Colonic mucosa (tissue), 4 donors: ENCODE measurements around the gene TMC3. TPM values are rescaled to one million over a fixed set of nuclear protein-coding genes. Genes with fewer than 3 reads are reported as not detected.

ENCODE experiments used
- DNase-seq: peaks from one replicate; pipeline ENCODE4 v3.0.0-alpha.2; 2020
- H3K27ac ChIP-seq: fragments of 200-600 bp; one replicate; pipeline ENCODE4 v1.8.0; 2021
- H3K27me3 ChIP-seq: fragments of 200-600 bp; one replicate; pipeline ENCODE4 v1.8.0; 2021
- H3K36me3 ChIP-seq: fragments of 200-600 bp; one replicate; pipeline ENCODE4 v1.8.0; 2021
- H3K4me1 ChIP-seq: fragments of 200-600 bp; one replicate; pipeline ENCODE4 v1.8.0; 2021; ENCODE audit warnings: mild to moderate bottlenecking
- H3K4me3 ChIP-seq: fragments of 200-600 bp; one replicate; pipeline ENCODE4 v1.8.0; 2021
- H3K9ac ChIP-seq, 2 donors: one replicate each; pipeline ENCODE4 v1.7.0; 2013; ENCODE audit warnings: control low read depth in 2 of 2, low read depth in 2 of 2, low read length in 2 of 2
- H3K9me3 ChIP-seq: fragments of 200-600 bp; one replicate; pipeline ENCODE4 v1.8.0; 2021
- intact Hi-C: fragments of 100-400 bp; cut with DNase I; formaldehyde crosslinking; loops from one replicate; pipeline ENCODE4 v1.14.1; 2022
- total RNA-seq, 2 donors: library from RNA; stranded (reverse); fragmentation: NEBNext Ultra II Directional in 1 of 2; extraction: Animal tissue kit (Norgen Biotek cat#: 25700) in 1 of 2; gene quantifications; one replicate each; pipeline ENCODE4 v1.2.1, GENCODE V29; 2021
- TF ChIP-seq, protein P1 (sequence below): fragments of 200-600 bp; IDR thresholded peaks from one replicate; pipeline ENCODE4 v1.8.0; 2022; ENCODE audit warnings: antibody characterized with exemption, mild to moderate bottlenecking
- donor health status: healthy.
- donor health status: DM: no; HTN: no; CAD: no.
- donor health status: DM: no; HTN: no; CAD: no.

TMC3 gene
- total RNA-seq, 2 donors from 2014 or later: 0.08 TPM; not detected in 1

DNA sequence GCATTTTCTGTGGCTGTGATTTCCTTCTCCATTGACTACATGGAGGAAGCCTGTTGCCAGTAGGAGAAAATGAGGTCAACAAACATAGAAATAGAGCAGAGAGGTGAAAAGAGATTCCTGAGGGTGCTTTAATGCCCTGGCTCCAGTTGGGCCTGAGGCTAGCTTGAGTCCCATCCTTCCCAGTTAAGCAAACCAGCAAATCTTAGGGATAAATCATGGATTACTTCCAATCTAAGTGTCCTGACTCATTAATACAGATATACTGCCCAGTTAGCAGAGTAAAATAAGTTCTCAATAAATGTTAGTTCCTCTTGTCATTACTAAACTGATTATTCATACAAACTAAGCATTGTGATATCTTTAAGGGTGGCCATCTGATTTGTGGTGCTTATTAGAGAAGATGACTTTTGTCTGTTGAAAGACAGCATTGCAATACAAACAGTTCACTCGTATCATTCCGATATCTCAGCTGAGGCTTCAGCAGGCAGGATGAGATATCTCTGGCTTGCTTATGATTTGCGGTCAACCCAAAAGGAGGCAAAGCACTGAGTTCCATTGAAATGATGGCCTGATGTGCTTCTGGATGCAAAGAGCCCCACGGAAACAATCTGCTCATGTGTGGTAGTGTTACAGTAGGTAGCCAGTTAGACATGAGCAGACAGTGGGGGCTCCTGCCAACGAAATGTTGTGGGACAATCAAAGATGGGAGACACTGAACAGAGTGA lies 43.5 kb downstream of the TMC3 start:
- no peak overlapping the region for H3K27ac ChIP-seq
- H3K4me3 ChIP-seq: no peak overlapping the region
- no peak overlapping the region for H3K9ac ChIP-seq
- no peaks in the 10 kb centered on the region for H3K4me1 ChIP-seq
- H3K36me3 ChIP-seq: no peaks in the 10 kb centered on the region
- no peaks in the 10 kb centered on the region for H3K9me3 ChIP-seq
- no peaks in the 10 kb centered on the region for H3K27me3 ChIP-seq
- TF ChIP-seq, protein P1, sequence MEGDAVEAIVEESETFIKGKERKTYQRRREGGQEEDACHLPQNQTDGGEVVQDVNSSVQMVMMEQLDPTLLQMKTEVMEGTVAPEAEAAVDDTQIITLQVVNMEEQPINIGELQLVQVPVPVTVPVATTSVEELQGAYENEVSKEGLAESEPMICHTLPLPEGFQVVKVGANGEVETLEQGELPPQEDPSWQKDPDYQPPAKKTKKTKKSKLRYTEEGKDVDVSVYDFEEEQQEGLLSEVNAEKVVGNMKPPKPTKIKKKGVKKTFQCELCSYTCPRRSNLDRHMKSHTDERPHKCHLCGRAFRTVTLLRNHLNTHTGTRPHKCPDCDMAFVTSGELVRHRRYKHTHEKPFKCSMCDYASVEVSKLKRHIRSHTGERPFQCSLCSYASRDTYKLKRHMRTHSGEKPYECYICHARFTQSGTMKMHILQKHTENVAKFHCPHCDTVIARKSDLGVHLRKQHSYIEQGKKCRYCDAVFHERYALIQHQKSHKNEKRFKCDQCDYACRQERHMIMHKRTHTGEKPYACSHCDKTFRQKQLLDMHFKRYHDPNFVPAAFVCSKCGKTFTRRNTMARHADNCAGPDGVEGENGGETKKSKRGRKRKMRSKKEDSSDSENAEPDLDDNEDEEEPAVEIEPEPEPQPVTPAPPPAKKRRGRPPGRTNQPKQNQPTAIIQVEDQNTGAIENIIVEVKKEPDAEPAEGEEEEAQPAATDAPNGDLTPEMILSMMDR: no peak
- DNase-seq: no peak
- intact Hi-C loops: no loop called here

- no peaks in the 10 kb centered on the region for H3K27me3 ChIP-seq
- no peak overlapping the region for H3K27ac ChIP-seq
- no peaks in the 10 kb centered on the region for H3K9me3 ChIP-seq
- H3K4me1 ChIP-seq: peaks cover 5% of the 10 kb centered on the region
- no peak overlapping the region for H3K9ac ChIP-seq
- no peak overlapping the region for H3K4me3 ChIP-seq
- TF ChIP-seq, protein P1: no peak
- intact Hi-C loops: no loop called here
- no peak for DNase-seq
- H3K36me3 ChIP-seq: no peaks in the 10 kb centered on the region
Observed at GRCh38 chr15:81329446-81329845, 44.6 kb downstream of the TMC3 start.

DNA sequence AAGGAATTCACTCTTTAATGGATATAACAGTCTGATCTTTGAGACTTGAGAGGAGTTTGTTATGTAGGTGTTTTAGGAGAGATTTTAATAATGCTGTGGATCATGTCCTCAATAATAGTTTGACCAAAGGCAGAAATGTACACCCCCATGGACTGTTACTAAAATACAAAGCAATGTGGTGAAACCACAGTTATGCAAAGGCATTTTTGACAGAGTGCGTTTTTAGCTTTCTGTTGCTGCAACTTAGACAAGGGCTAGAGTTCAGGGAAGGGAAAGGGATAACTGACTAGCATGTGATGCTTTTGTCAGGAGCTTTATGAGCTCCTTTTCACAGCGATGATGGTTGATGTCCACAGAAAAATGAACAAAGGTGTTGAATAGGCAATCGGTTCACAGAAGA lies 46.5 kb downstream of the TMC3 start:
- H3K9ac ChIP-seq: no peak overlapping the region
- no peak for DNase-seq
- H3K27ac ChIP-seq: no peak overlapping the region
- no peak overlapping the region for H3K4me3 ChIP-seq
- TF ChIP-seq, protein P1: no peak
- no peaks in the 10 kb centered on the region for H3K9me3 ChIP-seq
- H3K4me1 ChIP-seq: peaks cover 5% of the 10 kb centered on the region
- intact Hi-C loops: no loop called here
- H3K36me3 ChIP-seq: no peaks in the 10 kb centered on the region
- H3K27me3 ChIP-seq: no peaks in the 10 kb centered on the region

- Histone ChIP-seq H3K4me1 (peaks cover 5% of the 10 kb centered on the region), H3K27ac (no peak overlapping the region), H3K9ac (no peak overlapping the region), H3K9me3 (no peaks in the 10 kb centered on the region), H3K27me3 (no peaks in the 10 kb centered on the region), H3K4me3 (no peak overlapping the region), H3K36me3 (no peaks in the 10 kb centered on the region)
- intact Hi-C loops: no loop called here
- no peak for DNase-seq
- TF ChIP-seq, protein P1: no peak
Observed at GRCh38 chr15:81326466-81327212, 47.4 kb downstream of the TMC3 start.

GRCh38 chr15:81323944-81324881 lies 49.8 kb downstream of the TMC3 start, which contains the start of gene STARD5:
Gene STARD5 (minus strand): TSS chr15:81324141. CDS start chr15:81324099, 42 bp downstream.
- H3K4me1 ChIP-seq: peaks cover 5% of the 10 kb centered on the region

More at GRCh38 chr15:81323944-81324881, 49.8 kb downstream of the TMC3 start, which contains the start of gene STARD5:
- Histone ChIP-seq H3K9me3 (no peaks in the 10 kb centered on the region), H3K27ac (peak within 1 kb of the TSS; percentile 79), H3K9ac (peak within 1 kb of the TSS; percentile 91 to 95), H3K4me3 (peak within 1 kb of the TSS; percentile 80), H3K27me3 (no peaks in the 10 kb centered on the region), H3K36me3 (no peaks in the 10 kb centered on the region)
- TF ChIP-seq, protein P1: no peak
- intact Hi-C loops: no loop called here
- peak; percentile 100 for DNase-seq
